Measurements from ENCODE around the gene UCP2. TPM values are rescaled to one million over a fixed set of nuclear protein-coding genes. Genes with fewer than 3 reads are reported as not detected.

Gene UCP2
- total and polyA plus RNA-seq, 9 of the 15 experiments (the other 6 are each of a cell fraction or from before 2014, with no cell fraction given): 19.2 to 216 (median 87.9) TPM

DNA sequence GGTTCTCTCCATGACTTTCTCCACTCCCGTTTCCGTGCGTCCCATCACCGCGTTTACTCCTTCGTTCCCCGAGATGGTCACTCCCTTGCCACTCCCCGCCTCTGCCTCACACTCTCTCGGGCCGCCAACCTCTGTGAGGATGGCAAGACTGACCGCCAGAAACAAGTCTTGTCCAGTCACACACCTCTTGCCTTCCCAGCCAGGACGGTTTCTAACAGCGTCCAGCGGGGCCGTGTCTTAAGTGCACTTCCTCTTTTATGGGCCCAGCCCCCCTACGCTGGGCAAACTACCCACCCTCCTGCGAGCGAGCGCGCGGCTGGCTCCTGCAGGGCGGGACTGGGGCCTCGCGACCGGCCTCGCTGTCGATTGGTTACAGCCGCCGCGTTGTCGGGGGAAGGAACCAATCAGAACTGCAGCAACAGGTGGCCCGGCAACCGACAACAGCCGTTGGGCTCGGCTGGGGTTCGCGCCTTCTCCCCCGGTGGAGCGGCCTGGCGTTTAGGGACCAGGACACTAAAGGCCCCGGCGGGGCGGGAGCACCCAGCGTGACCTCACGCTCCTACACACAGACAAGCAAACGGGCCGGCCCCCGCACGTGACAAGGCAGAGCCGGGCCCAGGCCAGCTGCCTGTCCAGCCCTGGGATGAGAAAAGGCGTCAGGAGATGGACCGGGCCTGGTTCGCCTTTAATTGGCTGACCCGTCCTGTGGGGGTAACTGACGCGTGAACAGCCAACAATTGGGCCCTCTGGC, 522 bp upstream of the UCP2 start:
- CTCF ChIA-PET (ENCODE audit: low intra/inter-chr PET ratio): no interaction called here
- no TSS peak for BruUV-seq (replicated peaks)
- intact Hi-C loops (cut with micrococcal nuclease): loop anchor here (1.0 to 5.0 kb wide), 2 partner anchors 28 to 189 kb away; partner anchors contain the start of genes C2CD3 and PPME1
- Histone ChIP-seq H3K9ac (ENCODE audit: insufficient read depth in 1 of 2, low read depth in 2 of 2, low read length in 2 of 2) (peak overlapping the region; percentile 85 to 96), H3K27me3 (ENCODE audit: control insufficient read depth in 2 of 2, insufficient read depth in 2 of 2, low read length in 2 of 2) (no peaks in the 10 kb centered on the region), H4K20me1 (replicated peaks; ENCODE audit: control insufficient read depth, insufficient read depth, low read length) (no peaks in the 10 kb centered on the region; the same call in 1 of the 2 replicates), H3K9me1 (ENCODE audit: control insufficient read depth, insufficient read depth, low read length) (peaks cover 3% of the 10 kb centered on the region), H3K4me1 (replicated peaks in 1 of 2; ENCODE audit: control insufficient read depth in 2 of 2, insufficient read depth in 2 of 2, low read length in 2 of 2) (peaks cover 41 to 53% of the 10 kb centered on the region in 2 experiments), H3K4me3 (peak overlapping the region; percentile 67), H2AFZ (ENCODE audit: low read depth, low read length) (peak overlapping the region; percentile 97), H3K4me2 (ENCODE audit: insufficient read depth, low read length) (peak overlapping the region; percentile 98), H3K36me3 (ENCODE audit: control insufficient read depth, insufficient read depth, low read length) (peaks cover 34% of the 10 kb centered on the region), H3K79me2 (ENCODE audit: control insufficient read depth, insufficient read depth, low read length) (peaks cover 44% of the 10 kb centered on the region), H3K9me3 (replicated peaks; ENCODE audit: control insufficient read depth, insufficient read depth, low read depth, low read length) (no peaks in the 10 kb centered on the region), H3K27ac (ENCODE audit: extremely low read depth, low read depth, low read length) (peak overlapping the region; percentile 99)
- ATAC-seq (peak; percentile 87), FAIRE-seq (peak; percentile 81), DNase-seq (ENCODE audit: extremely low read depth in 1 of 4, low spot score in 3 of 4) (peak; percentile 96 to 99 (median 98))
- in situ Hi-C loops (cut with MboI): no loop called here
- POLR2A ChIA-PET: interaction anchor here (0.6 to 5.8 kb wide), 16 partner anchors 12 to 1156 kb away, joined by 3 to 54 read pairs (median 4); partner anchors contain the start of genes C2CD3 and PPME1
- 1% methylated on average over 49 of the region's 56 CpGs for WGBS (ENCODE audit: insufficient coverage, low coverage, missing lambda C conversion rate)
- TF ChIP-seq ZNF282 (CRISPR knock-in tag; IDR thresholded peaks at IDR 0.05) (0 out of 2 replicates have a peak, but pooled peaks have one; percentile 45), TFAM (CRISPR knock-in tag; conservative IDR thresholded peaks at IDR 0.05) (no peak), STAG1 (CRISPR knock-in tag; IDR thresholded peaks at IDR 0.05; ENCODE audit: borderline replicate concordance) (no peak), NKRF (IDR thresholded peaks at IDR 0.05; ENCODE audit: borderline replicate concordance) (peak; percentile 82), ZNF77 (CRISPR knock-in tag; IDR thresholded peaks at IDR 0.05) (no peak), ARID2 (IDR thresholded peaks at IDR 0.05) (no peak), MCM7 (IDR thresholded peaks at IDR 0.05) (no peak), CHD4 (IDR thresholded peaks at IDR 0.05; ENCODE audit: insufficient read depth, insufficient replicate concordance, low read depth, low read length, poor library complexity, severe bottlenecking) (no peak), SREBF2 (CRISPR knock-in tag; IDR thresholded peaks at IDR 0.05) (no peak), SREBF1 (IDR thresholded peaks at IDR 0.05; ENCODE audit: borderline replicate concordance, low read depth, low read length) (no peak), TBP (optimal IDR thresholded peaks at IDR 0.05; ENCODE audit: low read depth, low read length) (peak; percentile 82)
- TF ChIP-seq, protein P1, sequence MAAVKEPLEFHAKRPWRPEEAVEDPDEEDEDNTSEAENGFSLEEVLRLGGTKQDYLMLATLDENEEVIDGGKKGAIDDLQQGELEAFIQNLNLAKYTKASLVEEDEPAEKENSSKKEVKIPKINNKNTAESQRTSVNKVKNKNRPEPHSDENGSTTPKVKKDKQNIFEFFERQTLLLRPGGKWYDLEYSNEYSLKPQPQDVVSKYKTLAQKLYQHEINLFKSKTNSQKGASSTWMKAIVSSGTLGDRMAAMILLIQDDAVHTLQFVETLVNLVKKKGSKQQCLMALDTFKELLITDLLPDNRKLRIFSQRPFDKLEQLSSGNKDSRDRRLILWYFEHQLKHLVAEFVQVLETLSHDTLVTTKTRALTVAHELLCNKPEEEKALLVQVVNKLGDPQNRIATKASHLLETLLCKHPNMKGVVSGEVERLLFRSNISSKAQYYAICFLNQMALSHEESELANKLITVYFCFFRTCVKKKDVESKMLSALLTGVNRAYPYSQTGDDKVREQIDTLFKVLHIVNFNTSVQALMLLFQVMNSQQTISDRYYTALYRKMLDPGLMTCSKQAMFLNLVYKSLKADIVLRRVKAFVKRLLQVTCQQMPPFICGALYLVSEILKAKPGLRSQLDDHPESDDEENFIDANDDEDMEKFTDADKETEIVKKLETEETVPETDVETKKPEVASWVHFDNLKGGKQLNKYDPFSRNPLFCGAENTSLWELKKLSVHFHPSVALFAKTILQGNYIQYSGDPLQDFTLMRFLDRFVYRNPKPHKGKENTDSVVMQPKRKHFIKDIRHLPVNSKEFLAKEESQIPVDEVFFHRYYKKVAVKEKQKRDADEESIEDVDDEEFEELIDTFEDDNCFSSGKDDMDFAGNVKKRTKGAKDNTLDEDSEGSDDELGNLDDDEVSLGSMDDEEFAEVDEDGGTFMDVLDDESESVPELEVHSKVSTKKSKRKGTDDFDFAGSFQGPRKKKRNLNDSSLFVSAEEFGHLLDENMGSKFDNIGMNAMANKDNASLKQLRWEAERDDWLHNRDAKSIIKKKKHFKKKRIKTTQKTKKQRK (IDR thresholded peaks at IDR 0.05; ENCODE audit: borderline replicate concordance, low read depth, low read length): no peak

Measured in K562 (cell line).